Kidney (tissue), 14 donors: ENCODE measurements around the gene NKD2. TPM values are rescaled to one million over a fixed set of nuclear protein-coding genes. Genes with fewer than 3 reads are reported as not detected.

Experiments used
- DNase-seq, 5 donors: peaks; one replicate each; pipeline ENCODE4 v3.0.0-alpha.2; 2013 to 2020
- FAIRE-seq: peaks from 2 replicates; lab custom pipeline; 2012; peaks lifted over from hg19 to GRCh38; lab: Jason Lieb, UNC
- H3K27ac ChIP-seq, 2 donors: one replicate each; pipeline ENCODE4 v1.7.0; 2013; ENCODE audit warnings: low read depth in 2 of 2, low read length in 2 of 2, inconsistent platforms in 1 of 2
- H3K27me3 ChIP-seq: one replicate; pipeline ENCODE4 v1.7.1; 2013; ENCODE audit warnings: low read length, inconsistent platforms; ENCODE audit not compliant: control insufficient read depth, insufficient read depth
- H3K36me3 ChIP-seq, 3 donors: one replicate each; pipeline versions ENCODE4 v1.7.0 to v1.7.1; 2013; ENCODE audit warnings: low read length in 3 of 3, control low read depth in 1 of 3, inconsistent platforms in 1 of 3; ENCODE audit not compliant: insufficient read depth in 3 of 3, control insufficient read depth in 2 of 3
- H3K4me1 ChIP-seq, 3 donors: one replicate each; pipeline versions ENCODE4 v1.7.0 to v1.7.1; 2013; ENCODE audit warnings: low read length in 3 of 3, inconsistent platforms in 1 of 3, low read depth in 1 of 3; ENCODE audit not compliant: control insufficient read depth in 2 of 3, insufficient read depth in 2 of 3
- H3K4me3 ChIP-seq, 3 donors: one replicate each; pipeline versions ENCODE4 v1.7.0 to v1.8.1; 2013; ENCODE audit warnings: low read length in 3 of 3, control low read depth in 1 of 3, inconsistent platforms in 1 of 3
- H3K9ac ChIP-seq, 3 donors: one replicate each; pipeline versions ENCODE4 v1.7.0 to v1.7.1; 2013; ENCODE audit warnings: low read length in 3 of 3, control low read depth in 1 of 3, inconsistent platforms in 1 of 3
- H3K9me3 ChIP-seq, 3 donors: one replicate each; pipeline versions ENCODE4 v1.7.0 to v1.7.1; 2013; ENCODE audit warnings: low read length in 3 of 3, control low read depth in 1 of 3, inconsistent platforms in 1 of 3; ENCODE audit not compliant: control insufficient read depth in 2 of 3, insufficient read depth in 1 of 3
- CTCF ChIP-seq: IDR thresholded peaks from 3 replicates; pipeline ENCODE4 v1.5.1; 2012; ENCODE audit warnings: mild to moderate bottlenecking, moderate library complexity, borderline replicate concordance; ENCODE audit not compliant: insufficient read depth; ENCODE audit errors: extremely low read depth
- intact Hi-C: fragments of 100-400 bp; cut with DNase I; formaldehyde crosslinking; loops from one replicate; pipeline ENCODE4 v1.11.1; 2022
- polyA plus RNA-seq: library from polyadenylated mRNA; stranded (reverse); fragments of 350-450 nt; fragmentation: Illumina TruSeq; extraction: RNeasy Lipid Tissue Mini Kit (QIAGEN cat#74804); gene quantifications from one replicate; pipeline ENCODE4 v1.2.3, GENCODE V29; 2014; ENCODE audit warnings: low read depth, low replicate concordance; ENCODE audit not compliant: insufficient read depth
- total RNA-seq: library from RNA; stranded (reverse); fragmentation: NEBNext Ultra II Directional; extraction: Animal tissue kit (Norgen Biotek cat#: 25700); gene quantifications from one replicate; pipeline ENCODE4 v1.2.1, GENCODE V29; 2021
- donor health status: control.
- donor health status: control.
- donor health status: control.
- donor health status: control.
- donor health status: control.
- donor health status: DM: yes; HTN: yes; CAD: no.
- donor health status: Normal renal cell carcinoma (clear cell type).

NKD2 gene
- total and polyA plus RNA-seq, 2 donors from 2014 or later: 7.9 to 14.1 TPM

- Histone ChIP-seq H3K27ac (no peak overlapping the region), H3K9ac (no peak overlapping the region), H3K36me3 (peaks cover 0 to 37% (median 13%) of the 10 kb centered on the region in 3 donors), H3K4me3 (no peak overlapping the region), H3K4me1 (peaks cover 0 to 4% (median 0%) of the 10 kb centered on the region in 3 donors), H3K9me3 (no peaks in the 10 kb centered on the region), H3K27me3 (no peaks in the 10 kb centered on the region)
- TF ChIP-seq CTCF: no peak
- intact Hi-C loops: no loop called here
- no peak for FAIRE-seq
- DNase-seq: peak in 1 of 5 donors; percentile 62
Measured at GRCh38 chr5:1064383-1065142, 56.0 kb downstream of the NKD2 start.

- FAIRE-seq: no peak
- H3K27me3 ChIP-seq: no peaks in the 10 kb centered on the region
- peaks cover 0 to 37% (median 7%) of the 10 kb centered on the region in 3 donors for H3K36me3 ChIP-seq
- H3K4me1 ChIP-seq: peaks cover 0 to under 1% (median 0%) of the 10 kb centered on the region in 3 donors
- H3K4me3 ChIP-seq: no peak overlapping the region
- no peak overlapping the region for H3K9ac ChIP-seq
- intact Hi-C loops: no loop called here
- no peak overlapping the region for H3K27ac ChIP-seq
- no peaks in the 10 kb centered on the region for H3K9me3 ChIP-seq
- no peak for TF ChIP-seq CTCF
- DNase-seq: peak in 1 of 5 donors; percentile 68
Measured at GRCh38 chr5:1065143-1065750, 56.6 kb downstream of the NKD2 start.

- H3K4me1 ChIP-seq: no peaks in the 10 kb centered on the region
- TF ChIP-seq CTCF: no peak
- DNase-seq: peak in 1 of 5 donors; percentile 41
- H3K27me3 ChIP-seq: no peaks in the 10 kb centered on the region
- no peak for FAIRE-seq
- no peak overlapping the region for H3K27ac ChIP-seq
- H3K9me3 ChIP-seq: no peaks in the 10 kb centered on the region
- intact Hi-C loops: no loop called here
- peaks cover 0 to 34% (median 7%) of the 10 kb centered on the region in 3 donors for H3K36me3 ChIP-seq
- H3K4me3 ChIP-seq: no peak overlapping the region
- H3K9ac ChIP-seq: no peak overlapping the region
Measured at GRCh38 chr5:1065891-1066650, 57.5 kb downstream of the NKD2 start.
